Measurements from ENCODE around the gene ACTN1.

ACTN1 gene

DNA sequence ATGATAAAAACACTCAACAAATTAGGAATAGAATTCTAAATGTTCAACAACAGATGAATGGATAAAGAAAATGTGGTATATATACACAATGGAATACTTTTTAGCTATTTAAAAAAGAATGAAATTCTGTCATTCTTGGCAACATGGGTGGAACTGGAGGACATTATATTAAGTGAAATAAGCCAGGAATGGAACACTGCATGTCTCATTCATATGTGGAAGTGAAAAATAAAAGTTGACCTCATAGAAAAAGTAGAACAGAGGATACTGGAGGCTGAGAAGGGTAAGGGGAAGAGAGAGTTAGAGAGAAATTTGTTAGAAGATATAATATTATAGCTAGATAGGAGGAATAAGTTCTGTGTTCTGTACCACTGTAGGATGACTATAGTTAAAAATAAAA, 150.4 kb downstream of the ACTN1 start:
- Histone ChIP-seq H3K79me2 (ENCODE audit: low read length) (no peaks in the 10 kb centered on the region), H3K36me3 (replicated peaks; ENCODE audit: low read depth, low read length) (no peaks in the 10 kb centered on the region), H3K27ac (ENCODE audit: low read length) (no peak overlapping the region)

DNA sequence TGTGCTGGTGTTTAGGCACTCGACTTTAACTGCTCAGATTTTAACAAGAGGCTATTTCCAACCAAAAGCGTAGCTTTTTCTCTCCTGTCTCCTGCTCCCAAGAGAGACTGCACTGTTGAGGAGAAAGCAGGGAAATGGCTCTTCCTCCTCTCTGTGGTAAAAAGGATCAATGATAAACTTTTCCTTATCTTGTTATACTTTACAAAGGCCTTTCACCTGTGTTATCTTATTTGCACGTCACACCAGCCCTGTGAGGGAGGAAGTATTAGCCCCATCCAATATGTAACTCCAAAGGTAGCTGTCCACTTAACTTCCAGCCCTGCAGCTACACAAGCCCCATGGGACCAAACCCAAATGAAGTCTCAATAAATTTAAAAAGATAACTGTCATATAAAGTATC, 153.4 kb downstream of the ACTN1 start:
- Histone ChIP-seq H2AFZ (ENCODE audit: low read depth, low read length) (no peak overlapping the region), H3K4me2 (ENCODE audit: low read length) (no peak overlapping the region), H3K27me3 (ENCODE audit: low read depth, low read length) (no peaks in the 10 kb centered on the region), H3K36me3 (replicated peaks; ENCODE audit: low read depth, low read length) (no peaks in the 10 kb centered on the region), H3K79me2 (ENCODE audit: low read length) (no peaks in the 10 kb centered on the region), H3K4me1 (ENCODE audit: low read length) (peaks cover 39% of the 10 kb centered on the region), H3K9me3 (ENCODE audit: insufficient read depth, low read length) (no peaks in the 10 kb centered on the region), H3K4me3 (ENCODE audit: low read length) (no peak overlapping the region), H3K9ac (ENCODE audit: low read length) (no peak overlapping the region), H4K20me1 (ENCODE audit: insufficient read depth, low read length) (no peaks in the 10 kb centered on the region), H3K27ac (ENCODE audit: low read length) (no peak overlapping the region)
- TF ChIP-seq, protein P1, sequence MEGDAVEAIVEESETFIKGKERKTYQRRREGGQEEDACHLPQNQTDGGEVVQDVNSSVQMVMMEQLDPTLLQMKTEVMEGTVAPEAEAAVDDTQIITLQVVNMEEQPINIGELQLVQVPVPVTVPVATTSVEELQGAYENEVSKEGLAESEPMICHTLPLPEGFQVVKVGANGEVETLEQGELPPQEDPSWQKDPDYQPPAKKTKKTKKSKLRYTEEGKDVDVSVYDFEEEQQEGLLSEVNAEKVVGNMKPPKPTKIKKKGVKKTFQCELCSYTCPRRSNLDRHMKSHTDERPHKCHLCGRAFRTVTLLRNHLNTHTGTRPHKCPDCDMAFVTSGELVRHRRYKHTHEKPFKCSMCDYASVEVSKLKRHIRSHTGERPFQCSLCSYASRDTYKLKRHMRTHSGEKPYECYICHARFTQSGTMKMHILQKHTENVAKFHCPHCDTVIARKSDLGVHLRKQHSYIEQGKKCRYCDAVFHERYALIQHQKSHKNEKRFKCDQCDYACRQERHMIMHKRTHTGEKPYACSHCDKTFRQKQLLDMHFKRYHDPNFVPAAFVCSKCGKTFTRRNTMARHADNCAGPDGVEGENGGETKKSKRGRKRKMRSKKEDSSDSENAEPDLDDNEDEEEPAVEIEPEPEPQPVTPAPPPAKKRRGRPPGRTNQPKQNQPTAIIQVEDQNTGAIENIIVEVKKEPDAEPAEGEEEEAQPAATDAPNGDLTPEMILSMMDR (IDR thresholded peaks at IDR 0.05; ENCODE audit: low read depth, low read length), result no peak
- no peak for TF ChIP-seq EZH2phosphoT487 (IDR thresholded peaks at IDR 0.05; ENCODE audit: low read depth)

More for the DNA sequence above, 150.4 kb downstream of the ACTN1 start:
- Histone ChIP-seq H2AFZ (ENCODE audit: low read depth, low read length) (no peak overlapping the region), H4K20me1 (ENCODE audit: insufficient read depth, low read length) (no peaks in the 10 kb centered on the region), H3K4me3 (ENCODE audit: low read length) (no peak overlapping the region), H3K4me1 (ENCODE audit: low read length) (peaks cover 15% of the 10 kb centered on the region), H3K9me3 (ENCODE audit: insufficient read depth, low read length) (no peaks in the 10 kb centered on the region), H3K27me3 (ENCODE audit: low read depth, low read length) (no peaks in the 10 kb centered on the region), H3K4me2 (ENCODE audit: low read length) (0 out of 2 replicates have a peak overlapping the region, but pooled peaks have one; percentile 2), H3K9ac (ENCODE audit: low read length) (no peak overlapping the region)
- TF ChIP-seq EZH2phosphoT487 (IDR thresholded peaks at IDR 0.05; ENCODE audit: low read depth), result no peak
- TF ChIP-seq, protein P1 (IDR thresholded peaks at IDR 0.05; ENCODE audit: low read depth, low read length), result no peak

DNA sequence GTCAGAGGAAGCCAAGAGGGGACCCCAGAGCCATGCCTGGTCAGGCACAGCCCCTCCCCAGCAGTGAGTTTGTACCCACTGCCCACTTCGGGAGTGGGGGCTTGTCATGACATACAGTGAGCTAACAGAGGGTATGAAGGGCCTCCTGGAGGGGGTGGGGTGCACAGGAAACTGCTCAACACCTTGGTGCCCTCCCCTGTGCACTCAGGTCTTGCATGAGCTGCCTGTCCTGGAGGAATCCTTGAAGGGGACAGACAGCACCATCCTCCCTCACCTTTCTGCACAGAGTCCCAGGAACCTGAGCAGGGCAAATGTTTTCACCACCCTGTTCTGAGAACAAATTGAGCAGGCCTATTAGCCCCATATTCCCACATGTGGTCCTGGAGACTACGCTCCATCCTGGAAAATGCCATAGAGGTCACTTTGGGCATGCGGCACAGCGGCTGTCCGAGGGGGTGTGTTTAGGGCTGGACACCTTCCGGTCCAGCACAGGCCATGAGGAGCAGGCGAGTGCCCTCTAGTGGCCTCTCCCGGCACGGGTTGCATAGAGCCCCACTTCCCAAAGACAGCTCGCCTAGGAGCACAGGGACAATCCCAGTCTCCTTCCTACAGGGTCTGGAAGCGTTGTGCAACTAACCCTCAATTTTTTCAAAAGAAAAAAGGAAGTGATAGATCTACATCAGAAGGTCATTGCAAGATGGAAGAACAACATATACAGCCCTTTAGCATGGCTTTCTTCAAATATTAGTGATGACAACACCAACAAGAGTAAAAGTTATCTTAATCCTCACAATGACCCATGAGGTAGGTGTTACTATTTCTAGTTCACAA, 154.4 kb downstream of the ACTN1 start:
- H3K27ac ChIP-seq (ENCODE audit: low read length), result no peak overlapping the region
- no peaks in the 10 kb centered on the region for H3K36me3 ChIP-seq (replicated peaks; ENCODE audit: low read depth, low read length)
- peak overlapping the region; percentile 55; the same call in 1 of the 2 replicates for H3K9ac ChIP-seq (ENCODE audit: low read length)
- H3K4me1 ChIP-seq (ENCODE audit: low read length), result peaks cover 39% of the 10 kb centered on the region
- no peaks in the 10 kb centered on the region for H3K79me2 ChIP-seq (ENCODE audit: low read length)
- peak overlapping the region; percentile 95 for H2AFZ ChIP-seq (ENCODE audit: low read depth, low read length)
- H3K9me3 ChIP-seq (ENCODE audit: insufficient read depth, low read length), result no peaks in the 10 kb centered on the region
- peak overlapping the region; percentile 73 for H3K4me3 ChIP-seq (ENCODE audit: low read length)
- no peaks in the 10 kb centered on the region for H3K27me3 ChIP-seq (ENCODE audit: low read depth, low read length)
- H4K20me1 ChIP-seq (ENCODE audit: insufficient read depth, low read length), result no peaks in the 10 kb centered on the region
- peak overlapping the region; percentile 87 for H3K4me2 ChIP-seq (ENCODE audit: low read length)
- no peak for TF ChIP-seq EZH2phosphoT487 (IDR thresholded peaks at IDR 0.05; ENCODE audit: low read depth)
- TF ChIP-seq, protein P1 (IDR thresholded peaks at IDR 0.05; ENCODE audit: low read depth, low read length), result peak; percentile 97

DNA sequence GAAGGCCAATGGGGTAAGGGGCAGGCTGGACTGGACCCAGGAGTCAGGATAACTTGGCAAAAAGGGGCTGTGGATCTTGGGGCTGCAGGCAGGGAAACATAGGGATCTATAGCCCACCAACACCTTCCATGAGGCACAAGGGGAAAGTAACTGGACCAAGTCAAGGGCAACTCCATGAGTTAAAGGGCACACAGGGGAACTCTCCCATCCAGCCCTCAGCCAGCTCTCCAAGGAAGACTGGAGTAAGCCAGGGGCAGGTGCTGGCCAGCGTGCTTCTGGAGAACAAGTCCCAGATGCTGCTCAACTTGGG, 154.9 kb downstream of the ACTN1 start:
- Histone ChIP-seq H3K79me2 (ENCODE audit: low read length) (no peaks in the 10 kb centered on the region), H3K4me2 (ENCODE audit: low read length) (peak overlapping the region; percentile 87), H4K20me1 (ENCODE audit: insufficient read depth, low read length) (no peaks in the 10 kb centered on the region), H3K9ac (ENCODE audit: low read length) (no peak overlapping the region), H3K4me1 (ENCODE audit: low read length) (peaks cover 39% of the 10 kb centered on the region), H3K4me3 (ENCODE audit: low read length) (peak overlapping the region; percentile 73; the same call in 1 of the 2 replicates), H3K27me3 (ENCODE audit: low read depth, low read length) (no peaks in the 10 kb centered on the region), H3K36me3 (replicated peaks; ENCODE audit: low read depth, low read length) (no peaks in the 10 kb centered on the region), H3K9me3 (ENCODE audit: insufficient read depth, low read length) (no peaks in the 10 kb centered on the region), H3K27ac (ENCODE audit: low read length) (no peak overlapping the region), H2AFZ (ENCODE audit: low read depth, low read length) (peak overlapping the region; percentile 95; the same call in 1 of the 2 replicates)
- no peak for TF ChIP-seq EZH2phosphoT487 (IDR thresholded peaks at IDR 0.05; ENCODE audit: low read depth)
- TF ChIP-seq, protein P1 (IDR thresholded peaks at IDR 0.05; ENCODE audit: low read depth, low read length), result no peak
